Posterior cingulate gyrus (tissue), 11 donors: ENCODE data around the gene NDEL1.

Experiments used
- DNase-seq, 10 donors: peaks; one replicate each; pipeline versions ENCODE4 v3.0.0 to v3.0.0-alpha.2; 2020 to 2021; ENCODE audit warnings: mixed read lengths in 3 of 10
- intact Hi-C: fragments of 100-400 bp; cut with DNase I; formaldehyde crosslinking; loops from one replicate; pipeline ENCODE4 v1.15.1; 2023

Gene NDEL1

GRCh38 chr17:8412089-8412488 is 23.6 kb upstream of the NDEL1 start:
- DNase-seq: no peak
- intact Hi-C loops: loop anchor here (10.0 kb wide), 1 partner anchor 483 kb away; no protein-coding TSS in a partner anchor

GRCh38 chr17:8413328-8413727 is 22.4 kb upstream of the NDEL1 start:
- DNase-seq: no peak
- intact Hi-C loops: loop anchor here (10.0 kb wide), 1 partner anchor 481 kb away; no protein-coding TSS in a partner anchor

- no peak for DNase-seq
- intact Hi-C loops: loop anchor here (10.0 kb wide), 1 partner anchor 481 kb away; no protein-coding TSS in a partner anchor
Measured at GRCh38 chr17:8413938-8414337, 21.7 kb upstream of the NDEL1 start.

GRCh38 chr17:8417806-8418205 is 17.9 kb upstream of the NDEL1 start:
- no peak for DNase-seq

GRCh38 chr17:8418471-8418870 is 17.2 kb upstream of the NDEL1 start:
- intact Hi-C loops: loop anchor here (10.0 kb wide), 1 partner anchor 476 kb away; no protein-coding TSS in a partner anchor
- no peak for DNase-seq

More at GRCh38 chr17:8417806-8418205, 17.9 kb upstream of the NDEL1 start:
- intact Hi-C loops: loop anchor here (10.0 kb wide), 1 partner anchor 477 kb away; no protein-coding TSS in a partner anchor

GRCh38 chr17:8419305-8419704 is 16.4 kb upstream of the NDEL1 start:
- no peak for DNase-seq
- intact Hi-C loops: loop anchor here (10.0 kb wide), 1 partner anchor 475 kb away; no protein-coding TSS in a partner anchor

- DNase-seq: no peak
- intact Hi-C loops: no loop called here
Measured at GRCh38 chr17:8420041-8420934, 15.4 kb upstream of the NDEL1 start.

GRCh38 chr17:8421571-8421970 is 14.1 kb upstream of the NDEL1 start:
- no peak for DNase-seq
- intact Hi-C loops: no loop called here

GRCh38 chr17:8426094-8426720 is 9.5 kb upstream of the NDEL1 start:
- DNase-seq: no peak
- intact Hi-C loops: no loop called here

GRCh38 chr17:8426802-8427201 is 8.9 kb upstream of the NDEL1 start:
- DNase-seq: no peak
- intact Hi-C loops: no loop called here

GRCh38 chr17:8430966-8431365 is 4.7 kb upstream of the NDEL1 start:
- intact Hi-C loops: no loop called here

GRCh38 chr17:8436169-8436843 is 622 bp downstream of the NDEL1 start:
- intact Hi-C loops: loop anchor here (2.0 to 5.0 kb wide), 3 partner anchors 42 to 196 kb away; partner anchors contain the start of genes MYH10 and RPL26
- DNase-seq: peak in 9 of 10 donors; percentile 33 to 92 (median 49)

More at GRCh38 chr17:8430966-8431365, 4.7 kb upstream of the NDEL1 start:
- DNase-seq: no peak

- no peak for DNase-seq
- intact Hi-C loops: loop anchor here (2.0 to 5.0 kb wide), 3 partner anchors 42 to 195 kb away; partner anchors contain the start of genes MYH10 and RPL26
Measured at GRCh38 chr17:8436844-8437171, 1.1 kb downstream of the NDEL1 start.

- no peak for DNase-seq
- intact Hi-C loops: loop anchor here (5.0 kb wide), 2 partner anchors 56 to 194 kb away; partner anchors contain the start of genes MYH10 and RPL26
Measured at GRCh38 chr17:8438441-8438840, 2.8 kb downstream of the NDEL1 start.

- DNase-seq: no peak
- intact Hi-C loops: loop anchor here (5.0 kb wide), 2 partner anchors 57 to 193 kb away; partner anchors contain the start of genes MYH10 and RPL26
Measured at GRCh38 chr17:8439681-8440080, 4.0 kb downstream of the NDEL1 start.

- DNase-seq: no peak
- intact Hi-C loops: no loop called here
Measured at GRCh38 chr17:8441690-8442089, 6.0 kb downstream of the NDEL1 start.

GRCh38 chr17:8442310-8442709 is 6.6 kb downstream of the NDEL1 start:
- intact Hi-C loops: no loop called here
- DNase-seq: no peak

GRCh38 chr17:8443756-8444155 is 8.1 kb downstream of the NDEL1 start:
- peak in 2 of 10 donors; percentile 21 to 67 for DNase-seq
- intact Hi-C loops: no loop called here

GRCh38 chr17:8444494-8444893 is 8.8 kb downstream of the NDEL1 start:
- no peak for DNase-seq
- intact Hi-C loops: no loop called here

- DNase-seq: no peak
- intact Hi-C loops: no loop called here
Measured at GRCh38 chr17:8445536-8445935, 9.9 kb downstream of the NDEL1 start.

- DNase-seq: no peak
- intact Hi-C loops: no loop called here
Measured at GRCh38 chr17:8447799-8448198, 12.1 kb downstream of the NDEL1 start.
